Lung (tissue), 12 donors: Measurements from ENCODE around the gene PLXND1. TPM values are rescaled to one million over a fixed set of nuclear protein-coding genes. Genes with fewer than 3 reads are reported as not detected.
A peak's percentile ranks its signal among the peaks of the same experiment; 100 is the strongest.

Experiments used
- ATAC-seq: fragments of 200-7000 bp; cut with Tn5 transposase; one replicate; pipeline ENCODE4 v1.9.1; 2020; ENCODE audit warnings: moderate number of reproducible peaks; ENCODE audit not compliant: insufficient read depth, low FRiP score
- DNase-seq, 3 donors: peaks; one replicate each; pipeline ENCODE4 v3.0.0-alpha.2; 2013 to 2017
- H3K27ac ChIP-seq, 2 donors: one replicate each; pipeline ENCODE4 v1.5.1; 2013; ENCODE audit warnings: mild to moderate bottlenecking in 2 of 2, moderate library complexity in 2 of 2, control low read depth in 1 of 2, inconsistent platforms in 1 of 2, low read depth in 1 of 2, low read length in 1 of 2
- H3K27me3 ChIP-seq, 3 donors: one replicate each; pipeline ENCODE4 v1.5.1; 2013; ENCODE audit warnings: low read length in 2 of 3; ENCODE audit not compliant: control insufficient read depth in 3 of 3, insufficient read depth in 3 of 3
- H3K36me3 ChIP-seq, 4 donors: one replicate each; pipeline ENCODE4 v1.5.1; 2013; ENCODE audit warnings: low read length in 4 of 4, mild to moderate bottlenecking in 1 of 4, moderate library complexity in 1 of 4; ENCODE audit not compliant: control insufficient read depth in 4 of 4, insufficient read depth in 4 of 4
- H3K4me1 ChIP-seq, 5 donors: one replicate each; pipeline ENCODE4 v1.5.1; 2013; ENCODE audit warnings: low read length in 5 of 5, mild to moderate bottlenecking in 2 of 5, moderate library complexity in 1 of 5; ENCODE audit not compliant: control insufficient read depth in 5 of 5, insufficient read depth in 5 of 5
- H3K4me3 ChIP-seq: one replicate; pipeline ENCODE4 v1.5.1; 2013; ENCODE audit warnings: mild to moderate bottlenecking, control low read depth, moderate library complexity
- H3K9ac ChIP-seq, 2 donors: one replicate each; pipeline ENCODE4 v1.5.1; 2013; ENCODE audit warnings: low read length in 2 of 2, control low read depth in 1 of 2; ENCODE audit not compliant: insufficient read depth in 1 of 2
- H3K9me3 ChIP-seq, 4 donors: one replicate each; pipeline ENCODE4 v1.5.1; 2013; ENCODE audit warnings: low read length in 3 of 4, mild to moderate bottlenecking in 1 of 4, moderate library complexity in 1 of 4; ENCODE audit not compliant: control insufficient read depth in 4 of 4, insufficient read depth in 3 of 4
- CTCF ChIP-seq: IDR thresholded peaks from 2 replicates; pipeline ENCODE4 v1.5.1; 2012; ENCODE audit warnings: mild to moderate bottlenecking; ENCODE audit errors: control extremely low read depth, extremely low read depth
- whole genome bisulfite sequencing, 2 donors: extraction: QIAGEN DNeasy Blood & Tissue Kit; methylation state at CpG; one replicate each; pipeline ENCODE4 v1.1.7; 2013; 5-methylcytosine and 5-hydroxymethylcytosine counted together
- polyA plus RNA-seq, 2 donors: library from polyadenylated mRNA; stranded (reverse); fragments of 200-250 nt; gene quantifications; one replicate each; pipeline ENCODE4 v1.2.1, GENCODE V29; 2013
- total RNA-seq, 2 donors: library from RNA; depleted of rRNA in 1 of 2; stranded (reverse); fragments of >200 nt in 1 of 2; gene quantifications; one replicate each; pipeline ENCODE4 v1.2.1, GENCODE V29; 2014 to 2021
- donor health status: control.
- donor health status: control.
- donor health status: Bipolar disorder and iron deficiency.
- donor health status: healthy.
- donor health status: DM: yes; HTN: yes; CAD: no.

PLXND1 gene
- total and polyA plus RNA-seq, 4 donors = 128 to 233 (median 180) TPM

GRCh38 chr3:129567176-129567705 is 39.2 kb downstream of the PLXND1 start:
- H3K36me3 ChIP-seq = peaks cover 0 to 77% (median 29%) of the 10 kb centered on the region in 4 donors
- peak overlapping the region in 1 of 2 donors; percentile 29 for H3K27ac ChIP-seq
- H3K4me1 ChIP-seq = peaks cover 0 to 29% (median 4%) of the 10 kb centered on the region in 5 donors
- no peaks in the 10 kb centered on the region for H3K27me3 ChIP-seq
- peak; percentile 53 to 57 (median 54) for DNase-seq
- no peak overlapping the region for H3K9ac ChIP-seq
- ATAC-seq = no peak
- H3K9me3 ChIP-seq = no peaks in the 10 kb centered on the region
- WGBS, 2 donors = 74 to 92% methylated on average over 17 to 18 of the region's 18 CpGs
- no peak for TF ChIP-seq CTCF
- H3K4me3 ChIP-seq = no peak overlapping the region

DNA sequence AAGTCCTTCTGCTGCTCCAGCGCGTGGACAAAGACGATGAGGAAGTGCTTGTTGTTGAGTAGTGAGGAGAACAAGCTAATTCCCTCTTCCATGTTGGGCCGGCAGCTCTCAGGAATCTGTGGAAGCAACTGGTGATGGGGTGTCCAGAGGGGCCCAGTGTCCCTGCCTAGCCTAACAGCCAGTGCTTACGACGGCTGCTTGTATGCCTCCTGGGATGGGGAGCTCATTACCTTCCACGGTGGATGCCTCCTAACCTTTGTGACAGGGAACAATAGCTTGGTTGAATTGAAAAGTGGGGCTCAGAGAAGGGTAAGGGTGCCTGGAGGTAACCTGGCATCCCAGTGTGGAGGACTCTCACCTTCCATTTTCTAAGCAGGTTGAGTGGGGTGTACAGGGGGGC is 40.6 kb downstream of the PLXND1 start:
- no peaks in the 10 kb centered on the region for H3K9me3 ChIP-seq
- H3K36me3 ChIP-seq = peaks cover 0 to 67% (median 26%) of the 10 kb centered on the region in 4 donors
- H3K27me3 ChIP-seq = no peaks in the 10 kb centered on the region
- TF ChIP-seq CTCF = no peak
- 95 to 96% methylated on average over 7 of the region's 7 CpGs for WGBS, 2 donors
- DNase-seq (no peak), ATAC-seq (no peak)
- H3K4me1 ChIP-seq = peaks cover 0 to 39% (median 14%) of the 10 kb centered on the region in 5 donors
- no peak overlapping the region for H3K4me3 ChIP-seq
- no peak overlapping the region for H3K9ac ChIP-seq
- peak overlapping the region in 1 of 2 donors; percentile 52 for H3K27ac ChIP-seq

DNA sequence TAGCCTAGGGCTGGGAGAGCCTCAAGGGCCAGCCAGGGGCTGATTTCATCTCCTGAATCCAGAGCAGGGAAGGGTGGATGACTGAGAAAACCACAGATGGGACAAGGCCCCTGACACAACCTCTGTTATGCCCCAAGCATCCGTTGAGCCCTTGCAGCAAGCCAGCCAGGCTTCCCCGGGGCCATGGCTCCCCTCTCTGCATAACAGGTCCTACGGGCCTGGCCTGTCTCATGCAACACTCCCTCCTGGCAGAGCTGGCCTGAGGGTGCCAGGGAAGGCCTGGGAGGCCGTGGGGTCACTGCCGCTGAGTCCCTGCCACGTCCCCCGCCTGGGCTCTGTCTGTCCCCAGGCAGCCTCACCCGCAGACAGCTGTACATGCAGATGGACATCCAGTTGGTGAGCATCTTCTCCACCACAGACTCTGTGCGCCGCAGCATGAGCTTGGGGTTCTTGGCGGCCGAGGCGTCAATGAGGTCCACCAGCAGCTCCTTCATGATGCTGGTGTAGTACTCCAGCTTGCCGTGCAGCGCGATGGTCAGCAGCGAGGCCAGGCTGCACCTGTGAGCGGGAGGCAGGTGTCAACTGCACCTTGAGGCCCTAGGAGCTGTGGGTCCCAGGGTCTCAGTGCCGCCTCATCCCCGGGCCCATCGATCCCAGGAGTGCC is 41.4 kb downstream of the PLXND1 start:
- Histone ChIP-seq H3K4me1 (peaks cover 0 to 47% (median 19%) of the 10 kb centered on the region in 5 donors), H3K4me3 (no peak overlapping the region), H3K9ac (no peak overlapping the region), H3K27ac (peak overlapping the region in 1 of 2 donors; percentile 18), H3K36me3 (peaks cover 0 to 64% (median 24%) of the 10 kb centered on the region in 4 donors), H3K9me3 (no peaks in the 10 kb centered on the region), H3K27me3 (no peaks in the 10 kb centered on the region)
- WGBS, 2 donors = 90 to 91% methylated on average over 21 of the region's 21 CpGs
- no peak for ATAC-seq
- no peak for TF ChIP-seq CTCF
- no peak for DNase-seq
